ENCODE results near the gene TUBG2.
A peak's percentile ranks its signal among the peaks of the same experiment; 100 is the strongest.

TUBG2 gene

GRCh38 chr17:42700586-42701289 is 41.7 kb downstream of the TUBG2 start:
- no peak for ATAC-seq

- ATAC-seq = no peak
Observed at GRCh38 chr17:42702446-42702845, 43.4 kb downstream of the TUBG2 start.

- ATAC-seq = peak; percentile 27 to 36
Observed at GRCh38 chr17:42704490-42704836, 45.4 kb downstream of the TUBG2 start.

- peak; percentile 92 for ATAC-seq
Observed at GRCh38 chr17:42704837-42705494, 45.9 kb downstream of the TUBG2 start.

DNA sequence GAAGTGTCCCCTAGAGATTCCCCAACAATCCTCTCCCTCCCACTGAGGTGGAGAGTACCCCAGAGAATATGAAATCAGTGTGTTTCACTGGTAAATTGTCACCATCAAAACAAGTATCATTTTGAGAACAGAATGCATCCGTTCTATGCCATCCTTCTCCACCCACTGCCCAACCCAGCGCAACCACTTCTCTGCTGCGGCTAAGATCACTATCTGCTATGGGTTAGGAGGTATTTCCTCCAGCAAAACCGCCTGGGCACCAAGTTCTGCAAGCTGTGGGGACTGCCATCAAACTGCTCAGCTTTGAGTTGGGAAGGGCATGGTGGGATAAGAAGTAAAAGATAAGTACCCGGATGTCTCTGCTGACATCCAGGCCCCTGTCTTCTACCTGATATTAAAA is 47.6 kb downstream of the TUBG2 start:
- peak; percentile 36 to 39 for ATAC-seq

GRCh38 chr17:42708588-42708987 is 49.5 kb downstream of the TUBG2 start:
- no peak for ATAC-seq

DNA sequence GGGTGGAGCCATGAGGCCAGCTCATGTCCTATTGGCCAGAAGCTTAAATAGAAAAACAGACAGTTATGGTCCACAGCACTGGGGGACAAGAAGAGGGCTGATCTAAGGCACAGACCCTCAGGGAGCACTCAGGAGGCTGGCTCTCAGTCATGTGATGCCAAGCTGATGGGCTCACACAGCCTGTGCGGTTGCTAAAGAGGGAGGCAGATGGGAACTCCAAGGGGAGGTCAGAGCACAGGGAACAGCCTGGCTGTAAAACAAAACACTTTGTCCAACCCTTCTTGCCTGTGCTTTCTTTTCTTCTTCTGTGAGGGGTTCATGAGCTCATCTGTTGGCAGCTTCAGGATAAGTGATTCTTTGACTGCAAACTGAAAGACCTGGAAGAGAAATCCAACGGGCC is 50.5 kb downstream of the TUBG2 start:
- ATAC-seq = no peak
